Upper lobe of left lung (tissue), 4 donors: ENCODE data around the gene GNAT3.

Source experiments
- POLR2AphosphoS5 ChIP-seq, 2 donors: sonication (generic); formaldehyde crosslinking; IDR thresholded peaks; one replicate each; pipeline ENCODE4 v1.5.1; 2017; ENCODE audit warnings: antibody characterized with exemption in 2 of 2
- TF ChIP-seq, protein P1 (sequence below), 6 experiments: fragments of 450-650 bp in 4 of 6; fragments of 200-600 bp in 2 of 6; sonication (generic) in 2 of 6; IDR thresholded peaks; one replicate each; pipeline ENCODE4 v1.5.1; 2016 to 2019; ENCODE audit warnings: antibody characterized with exemption in 6 of 6

- TF ChIP-seq, protein P1, sequence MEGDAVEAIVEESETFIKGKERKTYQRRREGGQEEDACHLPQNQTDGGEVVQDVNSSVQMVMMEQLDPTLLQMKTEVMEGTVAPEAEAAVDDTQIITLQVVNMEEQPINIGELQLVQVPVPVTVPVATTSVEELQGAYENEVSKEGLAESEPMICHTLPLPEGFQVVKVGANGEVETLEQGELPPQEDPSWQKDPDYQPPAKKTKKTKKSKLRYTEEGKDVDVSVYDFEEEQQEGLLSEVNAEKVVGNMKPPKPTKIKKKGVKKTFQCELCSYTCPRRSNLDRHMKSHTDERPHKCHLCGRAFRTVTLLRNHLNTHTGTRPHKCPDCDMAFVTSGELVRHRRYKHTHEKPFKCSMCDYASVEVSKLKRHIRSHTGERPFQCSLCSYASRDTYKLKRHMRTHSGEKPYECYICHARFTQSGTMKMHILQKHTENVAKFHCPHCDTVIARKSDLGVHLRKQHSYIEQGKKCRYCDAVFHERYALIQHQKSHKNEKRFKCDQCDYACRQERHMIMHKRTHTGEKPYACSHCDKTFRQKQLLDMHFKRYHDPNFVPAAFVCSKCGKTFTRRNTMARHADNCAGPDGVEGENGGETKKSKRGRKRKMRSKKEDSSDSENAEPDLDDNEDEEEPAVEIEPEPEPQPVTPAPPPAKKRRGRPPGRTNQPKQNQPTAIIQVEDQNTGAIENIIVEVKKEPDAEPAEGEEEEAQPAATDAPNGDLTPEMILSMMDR (IDR thresholded peaks at IDR 0.05): no peak
- no peak for TF ChIP-seq POLR2AphosphoS5 (IDR thresholded peaks at IDR 0.05)
Measured at GRCh38 chr7:80526472-80526871, 14.6 kb upstream of the GNAT3 start.
